C4-2B (cell line): ENCODE measurements around the gene INPP4A.

Source experiments
- ZFX ChIP-seq: fragments of 450-650 bp; IDR thresholded peaks from 2 replicates; pipeline ENCODE4 v1.6.1; 2017
- TF ChIP-seq, protein P1 (sequence below): fragments of 450-650 bp; conservative IDR thresholded peaks from 2 replicates; pipeline ENCODE4 v1.5.1; 2017; ENCODE audit warnings: mild to moderate bottlenecking

DNA sequence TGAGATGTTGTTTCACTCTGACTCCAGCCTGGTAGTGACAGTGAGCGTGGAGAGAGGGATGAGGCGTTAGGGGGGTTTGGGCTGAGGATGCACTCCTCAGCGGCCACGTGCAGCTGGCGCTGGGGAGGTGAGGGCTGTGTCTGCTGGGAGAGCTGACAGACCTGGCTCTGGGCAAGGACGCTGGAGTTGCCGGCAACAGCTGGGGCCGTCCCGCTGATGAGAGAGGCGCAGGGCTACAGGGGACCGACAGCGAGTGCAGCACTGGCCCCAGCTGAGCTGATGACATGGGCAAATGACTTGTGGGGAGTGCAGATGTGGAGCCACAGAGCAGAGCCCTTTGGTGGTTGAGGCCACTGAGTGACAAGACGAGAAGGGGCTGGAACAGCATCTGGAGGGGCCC is 125.3 kb downstream of the INPP4A start:
- TF ChIP-seq, protein P1, sequence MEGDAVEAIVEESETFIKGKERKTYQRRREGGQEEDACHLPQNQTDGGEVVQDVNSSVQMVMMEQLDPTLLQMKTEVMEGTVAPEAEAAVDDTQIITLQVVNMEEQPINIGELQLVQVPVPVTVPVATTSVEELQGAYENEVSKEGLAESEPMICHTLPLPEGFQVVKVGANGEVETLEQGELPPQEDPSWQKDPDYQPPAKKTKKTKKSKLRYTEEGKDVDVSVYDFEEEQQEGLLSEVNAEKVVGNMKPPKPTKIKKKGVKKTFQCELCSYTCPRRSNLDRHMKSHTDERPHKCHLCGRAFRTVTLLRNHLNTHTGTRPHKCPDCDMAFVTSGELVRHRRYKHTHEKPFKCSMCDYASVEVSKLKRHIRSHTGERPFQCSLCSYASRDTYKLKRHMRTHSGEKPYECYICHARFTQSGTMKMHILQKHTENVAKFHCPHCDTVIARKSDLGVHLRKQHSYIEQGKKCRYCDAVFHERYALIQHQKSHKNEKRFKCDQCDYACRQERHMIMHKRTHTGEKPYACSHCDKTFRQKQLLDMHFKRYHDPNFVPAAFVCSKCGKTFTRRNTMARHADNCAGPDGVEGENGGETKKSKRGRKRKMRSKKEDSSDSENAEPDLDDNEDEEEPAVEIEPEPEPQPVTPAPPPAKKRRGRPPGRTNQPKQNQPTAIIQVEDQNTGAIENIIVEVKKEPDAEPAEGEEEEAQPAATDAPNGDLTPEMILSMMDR, result no peak
- no peak for TF ChIP-seq ZFX
